RWPE1 (cell line): ENCODE measurements around the gene MAPK8IP3.

Experiments
- CTCF ChIA-PET: fragments of 350-600 bp; sonication (Branson Sonifier 250); formaldehyde crosslinking; extraction: SDS; loops from one replicate; lab custom pipeline; 2021; lab: Yijun Ruan, JAX
- POLR2A ChIA-PET: fragments of 400-600 bp; formaldehyde crosslinking; extraction: SDS; loops from one replicate; lab custom pipeline; 2020; ENCODE audit warnings: antibody characterized with exemption; ENCODE audit not compliant: low non-redundant PET; lab: Yijun Ruan, JAX
- DNase-seq: peaks from one replicate; pipeline ENCODE4 v3.0.0; 2012; ENCODE audit warnings: low spot score
- H3K27ac ChIP-seq: fragments of 450-650 bp; 2 replicates; pipeline ENCODE4 v1.5.1; 2017
- TF ChIP-seq, protein P1 (sequence below): fragments of 450-650 bp; conservative IDR thresholded peaks from 2 replicates; pipeline ENCODE4 v1.5.1; 2017; ENCODE audit warnings: low read depth, mild to moderate bottlenecking

Gene MAPK8IP3

GRCh38 chr16:1705688-1706385, at the start of gene MAPK8IP3:
TSS of gene MAPK8IP3 (plus strand) at chr16:1706195. CDS start at chr16:1706340, 145 bp downstream.
- peak within 1 kb of the TSS; percentile 93 for H3K27ac ChIP-seq
- TF ChIP-seq, protein P1, sequence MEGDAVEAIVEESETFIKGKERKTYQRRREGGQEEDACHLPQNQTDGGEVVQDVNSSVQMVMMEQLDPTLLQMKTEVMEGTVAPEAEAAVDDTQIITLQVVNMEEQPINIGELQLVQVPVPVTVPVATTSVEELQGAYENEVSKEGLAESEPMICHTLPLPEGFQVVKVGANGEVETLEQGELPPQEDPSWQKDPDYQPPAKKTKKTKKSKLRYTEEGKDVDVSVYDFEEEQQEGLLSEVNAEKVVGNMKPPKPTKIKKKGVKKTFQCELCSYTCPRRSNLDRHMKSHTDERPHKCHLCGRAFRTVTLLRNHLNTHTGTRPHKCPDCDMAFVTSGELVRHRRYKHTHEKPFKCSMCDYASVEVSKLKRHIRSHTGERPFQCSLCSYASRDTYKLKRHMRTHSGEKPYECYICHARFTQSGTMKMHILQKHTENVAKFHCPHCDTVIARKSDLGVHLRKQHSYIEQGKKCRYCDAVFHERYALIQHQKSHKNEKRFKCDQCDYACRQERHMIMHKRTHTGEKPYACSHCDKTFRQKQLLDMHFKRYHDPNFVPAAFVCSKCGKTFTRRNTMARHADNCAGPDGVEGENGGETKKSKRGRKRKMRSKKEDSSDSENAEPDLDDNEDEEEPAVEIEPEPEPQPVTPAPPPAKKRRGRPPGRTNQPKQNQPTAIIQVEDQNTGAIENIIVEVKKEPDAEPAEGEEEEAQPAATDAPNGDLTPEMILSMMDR = peak; percentile 95
- POLR2A ChIA-PET = interaction anchor here (0.5 to 1.8 kb wide), 8 partner anchors 14 to 64 kb away, joined by 3 to 6 read pairs (median 4); partner anchors contain the start of gene JPT2
- peak; percentile 95 for DNase-seq
- CTCF ChIA-PET = interaction anchor here (0.6 to 2.2 kb wide), 17 partner anchors 8 to 360 kb away, joined by 3 to 17 read pairs (median 4); partner anchors contain the start of genes EME2, JPT2 and MRPS34

- TF ChIP-seq, protein P1 = no peak
- POLR2A ChIA-PET = no interaction called here
- CTCF ChIA-PET = interaction anchor here (0.7 kb wide), 1 partner anchor 54 kb away, joined by 3 read pairs; no protein-coding TSS in a partner anchor
- no peak for DNase-seq
- no peak overlapping the region for H3K27ac ChIP-seq
Observed at GRCh38 chr16:1656808-1657617, 49.0 kb upstream of the MAPK8IP3 start.

DNA sequence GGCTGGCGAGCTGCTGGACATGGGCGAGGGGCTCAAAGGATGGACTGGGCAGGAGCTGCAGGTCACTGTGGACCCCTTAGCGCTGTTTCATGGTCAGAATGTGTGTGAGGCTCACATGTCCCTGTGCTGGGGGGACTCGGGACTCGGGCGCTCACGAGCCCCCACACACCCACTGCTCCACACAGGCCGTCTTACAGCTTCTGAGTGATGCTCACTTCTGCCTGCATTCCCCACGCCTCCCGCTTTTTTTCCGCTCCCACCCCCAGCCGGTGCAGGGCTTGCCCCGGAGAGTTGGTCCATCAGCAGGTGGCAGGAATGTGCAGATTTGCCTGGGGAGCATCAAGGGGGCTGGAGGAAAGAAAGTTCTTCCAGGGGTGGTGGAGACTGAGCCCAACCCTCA, 48.2 kb upstream of the MAPK8IP3 start:
- POLR2A ChIA-PET = no interaction called here
- no peak overlapping the region for H3K27ac ChIP-seq
- CTCF ChIA-PET = no interaction called here
- TF ChIP-seq, protein P1 = no peak
- DNase-seq = no peak

GRCh38 chr16:1659031-1659430, 47.0 kb upstream of the MAPK8IP3 start:
- TF ChIP-seq, protein P1 = no peak
- no peak overlapping the region for H3K27ac ChIP-seq
- CTCF ChIA-PET = interaction anchor here (0.6 to 1.5 kb wide), 2 partner anchors 43 to 47 kb away, joined by 3 to 4 read pairs; partner anchors contain the start of gene MAPK8IP3
- POLR2A ChIA-PET = no interaction called here
- DNase-seq = no peak

DNA sequence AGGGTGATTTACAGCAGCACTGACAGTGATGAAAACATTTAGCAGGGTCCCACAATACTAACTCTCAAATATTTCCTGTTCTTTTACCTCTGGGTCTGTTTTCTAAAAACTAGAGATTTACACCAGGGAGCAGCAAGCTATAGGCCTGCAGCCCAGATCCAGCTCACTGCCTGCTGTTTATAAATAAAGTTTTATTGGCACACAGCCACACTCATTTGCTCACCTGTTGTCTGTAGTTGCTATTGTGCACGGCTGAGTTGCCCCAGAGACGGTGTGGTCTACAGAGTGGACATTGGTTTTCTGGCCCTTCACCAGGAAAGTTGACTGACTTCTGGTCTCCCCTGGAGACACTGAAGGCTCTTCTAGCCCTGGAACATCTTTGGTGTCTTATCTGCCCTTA, 44.2 kb upstream of the MAPK8IP3 start:
- TF ChIP-seq, protein P1 = no peak
- POLR2A ChIA-PET = no interaction called here
- no peak overlapping the region for H3K27ac ChIP-seq
- CTCF ChIA-PET = no interaction called here
- no peak for DNase-seq

DNA sequence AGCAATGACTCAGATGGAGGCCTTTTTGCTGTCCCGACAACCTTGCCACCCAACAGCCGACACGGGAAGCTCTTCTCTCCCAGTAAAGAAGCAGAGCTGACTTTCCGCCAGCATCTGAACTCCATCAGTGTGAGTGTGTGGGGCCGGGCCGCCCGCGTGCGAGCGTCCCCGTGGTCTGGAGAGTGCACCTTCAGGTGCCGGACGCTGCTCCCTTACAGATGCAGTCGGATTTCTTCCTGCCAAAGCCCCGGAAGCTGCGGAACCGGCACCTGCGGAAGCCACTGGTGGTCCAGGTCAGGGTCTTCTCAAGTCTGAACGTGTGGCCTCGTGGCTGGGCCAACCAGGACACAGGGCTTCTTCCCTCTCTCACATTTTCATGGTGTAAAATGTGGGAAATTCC, 43.5 kb upstream of the MAPK8IP3 start:
- TF ChIP-seq, protein P1 = no peak
- CTCF ChIA-PET = no interaction called here
- no peak for DNase-seq
- H3K27ac ChIP-seq = no peak overlapping the region
- POLR2A ChIA-PET = no interaction called here
